NCI-H524 (cell line): ENCODE data around the gene GADD45GIP1.

ENCODE experiments used
- DNase-seq, 2 experiments: peaks; one replicate each; lab custom pipeline; 2025; lab: John Stamatoyannopoulos, UW

The GADD45GIP1 gene

GRCh38 chr19:12956446-12957388, at the start of gene GADD45GIP1:
TSS of gene GADD45GIP1 (minus strand) at chr19:12957223. CDS start at chr19:12957212, 11 bp downstream.
- DNase-seq: peak; percentile 26 to 77

GRCh38 chr19:13005861-13006370, 48.9 kb upstream of the GADD45GIP1 start:
- no peak for DNase-seq

GRCh38 chr19:13005253-13005652, 48.2 kb upstream of the GADD45GIP1 start:
- DNase-seq: no peak

- DNase-seq: no peak
Measured at GRCh38 chr19:13004273-13004672, 47.2 kb upstream of the GADD45GIP1 start.

GRCh38 chr19:13003081-13003480, 46.1 kb upstream of the GADD45GIP1 start:
- no peak for DNase-seq

- DNase-seq: no peak
Measured at GRCh38 chr19:13002166-13002898, 45.3 kb upstream of the GADD45GIP1 start.

GRCh38 chr19:13001502-13002165, 44.6 kb upstream of the GADD45GIP1 start:
- DNase-seq: no peak

GRCh38 chr19:13001166-13001501, 44.1 kb upstream of the GADD45GIP1 start:
- no peak for DNase-seq

GRCh38 chr19:12997967-12998940, 41.2 kb upstream of the GADD45GIP1 start:
- no peak for DNase-seq

- DNase-seq: no peak
Measured at GRCh38 chr19:12997179-12997966, 40.4 kb upstream of the GADD45GIP1 start.

GRCh38 chr19:12996406-12997094, 39.5 kb upstream of the GADD45GIP1 start:
- DNase-seq: no peak

- no peak for DNase-seq
Measured at GRCh38 chr19:12995596-12996405, 38.8 kb upstream of the GADD45GIP1 start.

- DNase-seq: no peak
Measured at GRCh38 chr19:12994701-12995595, 37.9 kb upstream of the GADD45GIP1 start, which contains the start of gene NFIX. TSS of gene NFIX (plus strand) at chr19:12995475. CDS start at chr19:12995838, 363 bp downstream.

- DNase-seq: no peak
Measured at GRCh38 chr19:12993562-12993961, 36.5 kb upstream of the GADD45GIP1 start.

- no peak for DNase-seq
Measured at GRCh38 chr19:12992729-12993128, 35.7 kb upstream of the GADD45GIP1 start.

- no peak for DNase-seq
Measured at GRCh38 chr19:12991296-12991695, 34.3 kb upstream of the GADD45GIP1 start.

- DNase-seq: no peak
Measured at GRCh38 chr19:12990853-12991252, 33.8 kb upstream of the GADD45GIP1 start.

- DNase-seq: no peak
Measured at GRCh38 chr19:12990431-12990830, 33.4 kb upstream of the GADD45GIP1 start.
